Kidney epithelial cell (primary cell): ENCODE data around the gene FCRL1. TPM values are rescaled to one million over a fixed set of nuclear protein-coding genes. Genes with fewer than 3 reads are reported as not detected.
A peak's percentile ranks its signal among the peaks of the same experiment; 100 is the strongest.

Experiments
- DNase-seq: peaks from one replicate; pipeline ENCODE4 v3.0.0-alpha.2; 2010; ENCODE audit warnings: low read depth
- H3K27me3 ChIP-seq: 2 replicates; pipeline ENCODE4 v1.6.0; 2011; ENCODE audit warnings: low read length; ENCODE audit not compliant: control insufficient read depth, insufficient read depth
- H3K36me3 ChIP-seq: 2 replicates; pipeline ENCODE4 v1.5.1; 2011; ENCODE audit warnings: low read length; ENCODE audit not compliant: control insufficient read depth, insufficient read depth
- H3K4me3 ChIP-seq: 2 replicates; pipeline ENCODE4 v1.5.1; 2011; ENCODE audit warnings: low read depth, mild to moderate bottlenecking, control low read depth, low read length
- total RNA-seq: library from RNA; depleted of rRNA; stranded (reverse); fragments of >200 nt; gene quantifications from 2 replicates; pipeline ENCODE4 v1.2.3, GENCODE V29; 2015
- TF ChIP-seq, protein P1 (sequence below): IDR thresholded peaks from 2 replicates; pipeline ENCODE4 v1.5.1; 2011; ENCODE audit warnings: mild to moderate bottlenecking, moderate library complexity, low read length, control low read depth, inconsistent platforms; ENCODE audit not compliant: insufficient read depth, poor library complexity, severe bottlenecking

Gene FCRL1
- not detected in 2 replicates for total RNA-seq

- H3K36me3 ChIP-seq, result no peaks in the 10 kb centered on the region
- TF ChIP-seq, protein P1, sequence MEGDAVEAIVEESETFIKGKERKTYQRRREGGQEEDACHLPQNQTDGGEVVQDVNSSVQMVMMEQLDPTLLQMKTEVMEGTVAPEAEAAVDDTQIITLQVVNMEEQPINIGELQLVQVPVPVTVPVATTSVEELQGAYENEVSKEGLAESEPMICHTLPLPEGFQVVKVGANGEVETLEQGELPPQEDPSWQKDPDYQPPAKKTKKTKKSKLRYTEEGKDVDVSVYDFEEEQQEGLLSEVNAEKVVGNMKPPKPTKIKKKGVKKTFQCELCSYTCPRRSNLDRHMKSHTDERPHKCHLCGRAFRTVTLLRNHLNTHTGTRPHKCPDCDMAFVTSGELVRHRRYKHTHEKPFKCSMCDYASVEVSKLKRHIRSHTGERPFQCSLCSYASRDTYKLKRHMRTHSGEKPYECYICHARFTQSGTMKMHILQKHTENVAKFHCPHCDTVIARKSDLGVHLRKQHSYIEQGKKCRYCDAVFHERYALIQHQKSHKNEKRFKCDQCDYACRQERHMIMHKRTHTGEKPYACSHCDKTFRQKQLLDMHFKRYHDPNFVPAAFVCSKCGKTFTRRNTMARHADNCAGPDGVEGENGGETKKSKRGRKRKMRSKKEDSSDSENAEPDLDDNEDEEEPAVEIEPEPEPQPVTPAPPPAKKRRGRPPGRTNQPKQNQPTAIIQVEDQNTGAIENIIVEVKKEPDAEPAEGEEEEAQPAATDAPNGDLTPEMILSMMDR, result no peak
- H3K27me3 ChIP-seq, result no peaks in the 10 kb centered on the region
- H3K4me3 ChIP-seq, result no peak within 1 kb of the TSS
- DNase-seq, result no peak
Observed at GRCh38 chr1:157819896-157820295, at the start of gene FCRL1. Gene FCRL1 (minus strand): TSS chr1:157820120. CDS start chr1:157820037, 83 bp downstream.

- DNase-seq, result no peak
- H3K36me3 ChIP-seq, result no peaks in the 10 kb centered on the region
- no peaks in the 10 kb centered on the region for H3K27me3 ChIP-seq
- TF ChIP-seq, protein P1, result no peak
- no peak overlapping the region for H3K4me3 ChIP-seq
Observed at GRCh38 chr1:157868654-157869053, 48.7 kb upstream of the FCRL1 start.

DNA sequence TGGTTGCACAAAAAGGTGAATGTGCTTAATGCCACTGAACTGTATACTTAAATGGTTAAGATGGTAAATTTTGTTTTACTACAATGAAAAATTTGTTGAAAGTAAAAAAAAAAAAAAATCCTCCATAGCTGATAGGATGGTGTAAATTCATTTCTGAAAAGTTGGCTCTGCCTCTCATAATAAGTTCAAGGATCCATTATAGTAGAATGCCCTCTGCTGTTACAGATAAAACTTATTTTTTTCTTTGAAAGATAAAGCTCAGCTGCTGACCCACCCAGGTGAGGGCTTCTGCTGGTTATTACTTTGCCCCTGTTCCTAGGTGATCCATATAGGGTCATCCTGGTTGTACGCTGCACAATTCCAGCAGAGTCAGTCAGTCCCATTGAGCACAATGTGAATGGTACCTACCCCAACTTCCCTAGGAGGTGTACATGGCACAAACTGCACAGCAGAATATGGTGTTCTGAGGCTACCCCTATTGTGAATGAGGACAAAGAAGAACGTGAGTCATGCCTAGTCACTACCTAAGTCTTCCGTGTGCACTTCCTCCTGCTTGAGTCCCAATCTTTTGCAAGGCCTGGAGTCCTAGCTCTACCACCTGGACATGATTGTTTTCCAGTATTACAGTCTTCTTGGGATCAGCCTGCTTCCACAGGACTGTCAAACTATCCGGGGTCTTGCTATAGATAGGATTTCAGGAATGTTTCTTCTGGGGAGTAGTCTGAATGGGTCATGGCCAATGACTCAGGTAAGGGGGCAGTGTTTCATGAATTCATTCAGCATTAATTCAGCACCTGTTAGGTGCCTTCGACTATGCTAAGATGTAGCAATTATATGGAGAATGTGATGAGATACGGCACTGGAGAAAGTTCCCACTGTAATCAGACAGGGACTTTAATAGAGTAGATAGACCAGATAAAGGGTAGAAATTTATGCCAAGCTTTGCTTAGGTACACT lies 42.5 kb upstream of the FCRL1 start:
- TF ChIP-seq, protein P1, result no peak
- H3K4me3 ChIP-seq, result no peak overlapping the region
- no peaks in the 10 kb centered on the region for H3K36me3 ChIP-seq
- H3K27me3 ChIP-seq, result no peaks in the 10 kb centered on the region
- DNase-seq, result no peak

DNA sequence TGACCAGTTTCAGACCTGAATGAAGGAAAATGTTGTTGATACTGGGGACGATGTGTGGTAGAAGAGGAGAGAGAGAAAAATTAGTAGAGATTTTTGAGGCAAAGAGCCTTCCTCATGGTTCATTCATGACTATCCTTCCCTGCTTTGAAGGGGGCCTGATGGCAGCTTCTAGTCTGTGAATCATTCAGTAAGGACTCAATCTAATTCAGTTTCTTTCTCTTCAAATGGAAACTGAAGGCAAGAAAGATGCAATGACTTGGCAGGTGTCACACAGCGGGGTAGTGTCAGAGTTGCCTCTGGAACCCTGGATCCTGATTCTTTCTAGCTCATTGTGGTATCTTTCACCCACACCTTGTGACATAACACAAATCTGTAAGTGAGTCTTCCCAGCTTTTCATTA lies 36.6 kb upstream of the FCRL1 start:
- TF ChIP-seq, protein P1, result no peak
- H3K4me3 ChIP-seq, result no peak overlapping the region
- H3K36me3 ChIP-seq, result no peaks in the 10 kb centered on the region
- no peak for DNase-seq
- no peaks in the 10 kb centered on the region for H3K27me3 ChIP-seq

DNA sequence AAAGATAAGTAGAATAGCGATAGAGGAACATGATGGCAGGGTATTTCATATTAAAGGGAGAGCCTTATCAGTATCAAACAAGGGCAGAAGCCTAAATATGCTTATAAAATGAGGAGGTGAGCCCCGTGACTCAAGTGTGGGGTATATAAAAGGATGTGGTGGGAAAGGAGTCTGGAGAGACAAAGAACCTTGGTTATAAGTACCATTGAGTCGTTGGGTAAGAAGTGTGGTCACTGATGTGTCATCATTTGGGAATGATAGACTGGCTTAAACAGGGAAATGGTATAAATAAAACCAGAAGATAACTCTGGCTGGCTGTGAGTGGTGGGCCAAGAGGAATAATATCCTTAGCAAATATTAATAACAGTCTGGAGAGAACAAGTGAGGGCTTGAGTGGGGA lies 32.6 kb upstream of the FCRL1 start:
- H3K36me3 ChIP-seq, result no peaks in the 10 kb centered on the region
- H3K4me3 ChIP-seq, result no peak overlapping the region
- TF ChIP-seq, protein P1, result no peak
- peak; percentile 34 for DNase-seq
- H3K27me3 ChIP-seq, result no peaks in the 10 kb centered on the region
